HG02642 (cell line): Measurements from ENCODE around the gene MRPL58.
"Not testable (repeated sequence)": the region's sequence is repeated elsewhere in the genome, so short reads cannot be mapped to it uniquely, and the experiment has no call there.

Experiments used
- ATAC-seq: cut with Tn5 transposase; IDR thresholded peaks from one replicate; pipeline ENCODE4 v1.9.1; 2021; ENCODE audit warnings: mild to moderate bottlenecking; ENCODE audit not compliant: unreplicated experiment, poor library complexity

The MRPL58 gene

DNA sequence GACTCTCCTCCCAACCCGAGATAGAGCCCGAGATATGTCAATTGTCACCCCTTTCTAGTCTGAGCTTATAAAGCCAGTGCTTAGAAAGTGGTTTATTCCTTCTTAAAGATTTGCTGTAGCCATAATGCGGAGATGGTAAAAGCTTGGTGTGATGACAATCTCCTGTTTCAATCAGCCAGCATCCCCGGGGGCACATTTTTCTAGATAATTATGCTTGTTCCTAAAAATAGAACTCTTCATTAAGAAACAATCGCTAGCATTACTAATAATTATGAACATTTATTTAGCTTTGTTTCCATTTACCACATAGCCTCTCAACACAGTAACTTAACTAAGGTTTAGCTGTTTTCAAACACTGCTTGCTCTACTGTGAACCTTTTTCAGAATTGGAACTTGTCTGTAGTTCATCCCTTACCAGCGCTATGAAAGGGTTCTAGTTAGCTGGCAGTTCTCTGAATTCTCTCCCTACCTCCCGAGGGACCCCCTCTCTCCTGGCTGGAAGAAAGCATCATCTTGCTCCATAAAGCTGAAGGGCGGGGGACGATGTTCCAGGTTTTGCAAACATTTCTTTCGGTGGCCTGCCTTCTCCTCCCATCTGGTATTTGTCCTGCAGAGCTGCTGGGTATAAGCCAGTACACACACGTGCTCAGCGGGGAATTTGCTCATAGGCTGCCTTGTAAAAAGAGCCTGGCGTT is 922 bp upstream of the MRPL58 start:
- ATAC-seq, result no peak

DNA sequence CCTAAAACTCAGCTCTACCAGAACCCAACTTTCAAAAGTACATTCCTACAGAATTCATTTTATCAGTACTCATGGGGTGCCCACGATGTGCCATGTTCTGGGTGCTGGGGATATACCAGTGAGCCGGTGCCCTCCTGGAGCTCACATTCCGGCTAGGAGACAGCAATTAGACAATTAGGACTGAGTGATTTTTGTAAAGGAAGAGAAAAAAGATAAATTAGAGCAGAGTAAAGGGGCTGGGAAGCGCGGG is 449 bp upstream of the MRPL58 start:
- ATAC-seq, result no peak

DNA sequence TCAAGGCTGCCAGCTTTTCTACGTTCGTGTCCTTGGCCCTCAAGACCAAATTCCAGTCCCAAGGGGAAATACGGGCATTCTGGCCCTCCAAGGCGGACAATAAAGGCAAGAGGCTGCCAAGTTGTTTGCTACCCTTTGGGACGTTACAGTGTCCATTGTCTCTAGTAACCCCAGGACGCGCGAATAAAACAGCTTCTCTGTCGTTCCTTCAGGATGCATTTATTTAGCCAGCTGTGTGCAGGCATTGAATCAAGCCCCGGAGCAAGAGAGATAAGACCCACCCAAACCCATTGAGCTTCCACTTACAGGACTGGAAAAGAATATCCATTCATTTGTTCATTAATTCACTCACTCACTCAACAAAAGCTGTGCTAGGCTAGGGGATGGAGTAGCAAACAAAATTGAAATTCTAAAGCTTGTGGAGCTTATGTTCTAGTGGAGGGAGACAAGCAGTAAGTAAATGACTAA is 656 bp downstream of the MRPL58 start:
- no peak for ATAC-seq

DNA sequence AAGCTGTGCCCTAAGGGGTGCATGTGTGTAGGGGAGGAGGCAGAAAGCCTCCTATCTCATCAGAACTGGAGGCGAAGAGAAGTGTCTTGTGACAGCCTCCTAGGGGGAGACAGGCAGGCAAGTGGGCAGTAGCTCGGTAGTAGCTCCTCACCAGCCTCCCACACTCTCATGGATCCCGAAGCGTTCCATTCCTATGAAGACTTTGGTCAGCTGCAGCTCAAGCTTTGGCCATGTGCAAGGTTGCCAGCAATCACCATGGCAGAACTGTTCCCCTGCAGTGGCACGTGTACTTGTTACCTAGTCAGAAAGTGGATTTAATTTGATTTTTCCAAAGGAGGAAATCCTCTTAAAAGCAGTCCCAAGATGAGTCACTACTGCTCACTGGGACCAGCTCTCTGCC is 6.7 kb downstream of the MRPL58 start:
- no peak for ATAC-seq

DNA sequence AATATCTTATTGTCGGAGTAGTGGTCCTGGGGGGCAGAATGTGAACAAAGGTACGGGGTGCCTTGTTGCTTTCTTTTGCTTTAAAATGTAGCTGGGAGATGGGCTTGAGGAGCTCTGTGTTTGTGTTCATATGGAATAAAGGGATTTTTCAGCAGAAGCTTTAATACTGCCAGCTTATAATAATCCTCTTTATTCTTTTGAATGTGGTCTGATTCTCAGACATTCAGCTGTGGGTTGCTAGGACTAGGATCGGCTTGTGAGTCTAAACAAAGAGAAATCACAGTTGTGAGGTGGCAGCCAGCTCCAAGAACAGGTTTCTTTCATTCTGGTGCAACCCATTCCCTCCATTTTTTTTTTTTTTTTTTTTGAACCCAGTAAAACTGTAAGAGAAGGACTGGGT is 7.2 kb downstream of the MRPL58 start:
- no peak for ATAC-seq

DNA sequence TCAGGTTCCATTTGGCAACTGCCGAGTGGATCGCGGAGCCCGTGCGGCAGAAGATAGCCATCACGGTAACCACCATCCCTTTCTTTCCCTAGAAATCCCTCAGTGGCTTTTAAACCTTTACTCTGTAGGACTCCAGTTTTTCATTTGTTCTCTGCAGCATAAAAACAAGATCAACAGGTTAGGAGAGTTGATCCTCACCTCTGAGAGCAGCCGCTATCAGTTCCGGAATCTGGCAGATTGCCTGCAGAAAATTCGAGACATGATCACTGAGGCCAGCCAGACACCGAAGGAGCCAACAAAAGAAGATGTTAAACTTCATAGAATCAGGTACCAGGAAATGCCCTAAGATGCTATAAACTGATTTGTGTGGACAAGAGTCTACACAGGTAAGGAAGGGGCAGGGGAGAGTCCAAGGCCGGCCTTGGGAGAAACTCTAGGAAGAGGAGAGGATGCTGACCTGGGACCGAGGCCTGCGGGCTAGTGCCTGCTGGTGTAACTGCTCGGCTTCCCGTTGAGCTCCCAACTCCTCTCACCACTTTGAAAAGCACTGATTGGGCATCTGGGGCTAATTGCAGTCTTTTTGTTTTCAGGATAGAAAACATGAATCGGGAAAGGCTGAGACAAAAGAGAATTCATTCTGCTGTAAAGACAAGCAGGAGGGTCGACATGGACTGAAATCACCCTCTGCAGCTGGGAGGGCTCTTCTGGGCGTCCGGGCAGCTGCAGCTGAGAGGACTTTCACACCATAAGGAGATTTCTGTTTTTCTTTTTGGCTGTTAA is 8.1 kb downstream of the MRPL58 start:
- no peak for ATAC-seq

DNA sequence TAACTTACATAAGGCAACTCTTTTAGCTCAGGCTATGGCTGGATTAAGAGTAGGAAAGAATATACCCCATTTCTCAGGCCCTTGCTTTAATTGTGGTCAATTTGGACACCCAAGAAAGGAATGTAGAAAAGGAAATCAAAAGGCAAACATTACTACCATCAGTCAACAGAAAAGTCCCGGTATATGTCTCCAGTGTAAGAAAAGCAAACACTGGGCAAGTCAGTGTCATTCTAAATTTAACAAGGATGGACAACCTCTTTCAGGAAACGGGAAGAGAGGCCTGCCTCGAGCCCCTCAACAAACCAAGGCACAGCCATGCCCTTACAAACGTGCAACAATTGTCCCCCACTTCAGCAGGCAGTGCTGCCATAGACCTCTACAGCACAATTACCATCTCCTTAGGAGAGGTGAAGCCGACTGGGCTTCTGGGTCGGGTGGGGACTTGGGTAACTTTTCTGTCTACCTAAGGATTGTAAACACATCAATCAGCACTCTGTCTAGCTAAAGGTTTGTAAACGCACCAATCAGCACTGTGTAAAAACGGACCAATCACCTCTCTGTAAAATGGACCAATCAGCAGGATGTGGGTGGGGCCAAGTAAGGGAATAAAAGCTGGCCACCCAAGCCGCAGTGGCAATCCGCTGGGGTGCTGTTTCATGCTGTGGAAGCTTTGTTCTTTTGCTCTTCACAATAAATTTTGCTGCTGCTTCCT is 12.4 kb downstream of the MRPL58 start:
- no peak for ATAC-seq

DNA sequence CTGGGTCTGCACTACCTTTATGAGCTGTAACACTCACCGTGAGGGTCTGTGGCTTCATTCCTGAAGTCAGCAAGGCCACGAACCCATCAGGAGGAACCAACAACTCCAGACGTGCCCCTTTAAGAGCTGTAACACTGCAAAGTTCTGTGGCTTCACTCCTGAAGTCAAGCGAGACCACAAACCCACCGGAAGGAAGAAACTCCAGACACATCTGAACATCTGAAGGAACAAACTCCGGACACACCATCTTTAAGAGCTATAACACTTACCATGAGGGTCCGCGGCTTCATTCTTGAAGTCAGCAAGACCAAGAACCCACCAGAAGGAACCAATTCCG is 12.9 kb downstream of the MRPL58 start:
- ATAC-seq, result not testable (repeated sequence)

DNA sequence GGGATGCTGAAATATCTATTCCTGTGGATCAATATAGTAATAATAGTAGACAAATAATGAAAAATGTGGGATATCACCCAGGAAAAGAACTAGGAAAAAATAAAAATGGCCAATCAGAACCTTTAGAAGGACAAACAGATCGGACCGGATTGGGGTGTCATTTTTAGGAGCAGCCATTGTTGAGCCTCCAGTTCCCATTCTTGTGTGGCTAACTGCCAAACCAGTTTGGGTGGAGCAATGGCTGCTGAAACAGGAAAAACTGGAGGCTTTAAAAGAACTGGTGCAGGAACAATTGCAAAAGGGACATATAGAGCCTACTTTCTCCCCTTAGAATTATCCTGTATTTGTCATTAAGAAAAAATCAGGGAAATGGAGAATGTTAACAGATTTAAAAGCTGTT is 14.2 kb downstream of the MRPL58 start:
- not testable (repeated sequence) for ATAC-seq

DNA sequence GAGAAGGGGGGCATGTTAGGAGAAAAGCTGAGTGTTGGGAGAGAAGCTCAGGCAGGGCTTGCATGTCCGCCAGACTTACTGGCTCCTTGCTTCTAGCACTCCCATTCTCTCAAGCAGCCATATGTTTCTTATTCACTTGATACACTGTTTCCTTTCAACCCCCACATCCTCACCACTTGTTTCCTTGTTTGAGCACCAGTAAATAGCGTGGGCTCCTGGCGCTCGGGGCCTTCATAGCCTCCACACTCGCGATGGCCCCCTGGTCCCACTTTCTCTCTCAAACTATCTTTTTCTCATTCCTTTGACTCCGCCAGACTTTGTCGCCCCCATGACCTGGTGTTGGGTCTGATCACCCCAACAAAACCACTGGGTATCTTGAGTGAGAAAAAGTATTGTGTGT is 17.7 kb downstream of the MRPL58 start:
- ATAC-seq, result no peak

DNA sequence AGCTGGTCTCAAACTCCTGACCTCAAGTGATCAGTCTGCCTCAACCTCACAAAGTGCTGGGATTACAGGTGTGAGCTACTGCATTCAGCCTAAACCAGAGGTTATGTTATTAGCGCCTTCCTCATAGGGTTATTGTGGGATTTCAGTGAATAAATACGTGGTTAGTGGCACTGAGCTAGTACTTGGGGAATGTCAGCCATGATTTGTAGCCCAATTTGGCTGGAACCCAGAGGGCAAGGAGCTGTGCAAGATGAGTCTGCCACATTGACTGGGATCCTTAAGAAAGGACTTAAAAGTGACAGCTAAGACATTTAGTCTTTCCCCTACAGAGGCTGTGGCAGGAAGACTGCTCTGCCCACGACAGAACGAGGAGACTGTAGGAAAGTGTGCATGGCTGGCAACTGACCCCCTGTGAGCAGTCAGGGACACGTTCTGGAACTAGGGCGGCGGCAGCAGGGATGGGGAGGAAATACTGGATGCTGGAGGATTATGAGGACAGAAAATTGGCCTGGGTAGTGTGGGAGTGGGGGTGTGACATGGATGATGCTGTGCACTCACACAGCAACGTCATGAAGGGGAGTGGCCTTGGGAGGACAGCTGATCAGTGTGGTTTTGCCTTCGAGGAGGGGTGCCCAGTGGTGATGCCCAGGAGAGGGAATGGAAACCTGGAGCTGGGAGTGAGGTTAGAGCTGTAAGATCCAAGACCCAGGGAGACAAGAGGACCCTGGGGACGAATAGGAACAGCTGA is 19.7 kb downstream of the MRPL58 start:
- no peak for ATAC-seq

DNA sequence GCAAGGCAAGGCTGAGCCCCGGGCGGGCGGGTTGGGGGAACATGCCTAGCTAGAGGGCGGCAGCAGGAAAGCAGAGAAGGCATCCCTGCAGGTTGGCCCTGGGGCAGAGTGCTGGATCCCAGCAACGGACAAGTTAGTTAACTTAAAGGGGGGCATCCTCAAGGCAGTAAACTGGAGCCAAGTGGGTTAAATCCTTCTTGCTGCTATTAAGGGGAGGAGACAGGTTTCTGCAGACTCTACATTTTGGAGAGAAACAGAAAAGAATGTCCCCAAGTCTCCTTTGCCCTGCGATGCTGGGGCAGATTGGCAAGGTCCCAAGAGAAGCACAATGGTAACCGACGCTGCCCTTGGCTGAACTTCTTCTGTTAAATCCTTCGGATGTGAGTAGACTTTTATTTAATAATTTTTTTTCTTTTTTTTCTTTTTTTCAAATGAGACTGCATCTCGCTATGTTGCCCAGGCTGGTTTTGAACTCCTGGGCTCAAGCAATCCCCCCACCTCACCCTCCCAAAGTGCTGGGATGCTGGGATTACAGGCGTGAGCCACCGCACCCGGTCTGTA is 20.3 kb downstream of the MRPL58 start:
- ATAC-seq, result no peak

DNA sequence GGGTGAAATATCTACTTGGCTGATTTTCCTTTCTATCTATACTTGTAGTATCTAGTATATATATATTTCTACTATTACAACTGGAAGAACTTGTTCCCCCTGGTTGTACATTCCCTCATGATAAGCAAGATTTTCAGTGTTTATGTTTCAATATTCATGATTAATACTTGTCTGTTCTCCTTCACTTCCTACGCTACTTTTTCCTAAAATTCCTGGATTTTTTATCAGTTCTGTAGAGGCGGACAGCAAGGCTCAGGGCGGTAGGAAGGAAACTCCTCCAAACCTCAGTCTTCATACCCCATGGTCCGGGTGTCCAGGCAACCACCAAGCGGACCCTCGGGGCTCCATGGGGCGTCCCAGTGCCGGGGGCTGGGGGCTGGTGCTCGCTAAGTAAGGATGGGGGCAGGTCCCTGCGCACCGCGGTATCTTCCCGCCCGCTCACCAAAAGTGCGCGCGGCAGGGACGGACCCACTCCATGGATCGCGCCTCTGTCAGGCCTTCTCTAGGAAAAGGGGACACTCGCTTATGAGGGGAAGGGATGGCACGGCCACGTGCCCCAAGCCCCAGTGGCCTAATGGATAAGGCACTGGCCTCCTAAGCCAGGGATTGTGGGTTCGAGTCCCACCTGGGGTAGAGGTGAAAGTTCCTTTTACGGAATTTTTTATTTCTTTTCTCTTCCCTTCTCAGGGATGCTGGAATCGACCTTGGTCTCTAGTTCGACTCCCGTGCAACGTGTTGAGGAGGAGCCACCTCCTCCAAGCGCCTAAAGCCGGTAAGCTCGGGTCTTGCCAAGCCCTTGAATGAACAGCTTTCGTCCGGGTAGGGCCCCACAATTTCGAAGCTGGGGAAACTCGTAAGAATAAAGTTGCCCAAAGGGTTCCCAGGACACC is 21.1 kb downstream of the MRPL58 start:
- ATAC-seq, result peak; percentile 46

DNA sequence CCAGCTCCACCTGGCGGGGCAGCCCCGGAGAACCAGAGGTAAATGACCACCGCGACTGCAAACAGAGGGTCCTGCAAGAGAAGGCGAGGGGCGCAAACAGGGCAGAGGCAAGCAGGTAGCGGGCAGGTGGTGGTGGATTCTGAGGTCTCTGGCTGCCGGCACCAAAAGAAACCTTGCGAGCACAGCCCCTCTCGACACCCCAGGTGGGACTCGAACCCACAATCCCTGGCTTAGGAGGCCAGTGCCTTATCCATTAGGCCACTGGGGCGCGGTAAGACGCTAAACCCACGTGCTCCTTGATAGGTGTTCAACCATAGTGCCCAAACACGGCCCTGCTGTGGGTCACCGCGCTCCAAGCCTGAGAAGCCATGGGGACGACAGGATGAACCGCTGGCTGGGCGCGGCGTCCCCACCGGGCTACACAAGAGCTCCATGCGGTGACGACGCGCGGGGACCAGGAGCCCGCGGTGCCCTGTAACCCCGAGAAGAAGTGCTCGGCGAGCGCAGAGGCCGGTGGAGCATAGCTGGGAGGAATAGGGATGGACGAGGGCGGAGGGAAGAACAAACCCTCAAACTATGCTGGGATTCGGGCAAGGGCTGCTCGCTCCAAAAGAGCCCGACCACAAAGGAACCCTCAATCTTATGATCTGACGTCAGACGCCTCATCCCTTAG is 21.9 kb downstream of the MRPL58 start:
- ATAC-seq, result peak; percentile 64

DNA sequence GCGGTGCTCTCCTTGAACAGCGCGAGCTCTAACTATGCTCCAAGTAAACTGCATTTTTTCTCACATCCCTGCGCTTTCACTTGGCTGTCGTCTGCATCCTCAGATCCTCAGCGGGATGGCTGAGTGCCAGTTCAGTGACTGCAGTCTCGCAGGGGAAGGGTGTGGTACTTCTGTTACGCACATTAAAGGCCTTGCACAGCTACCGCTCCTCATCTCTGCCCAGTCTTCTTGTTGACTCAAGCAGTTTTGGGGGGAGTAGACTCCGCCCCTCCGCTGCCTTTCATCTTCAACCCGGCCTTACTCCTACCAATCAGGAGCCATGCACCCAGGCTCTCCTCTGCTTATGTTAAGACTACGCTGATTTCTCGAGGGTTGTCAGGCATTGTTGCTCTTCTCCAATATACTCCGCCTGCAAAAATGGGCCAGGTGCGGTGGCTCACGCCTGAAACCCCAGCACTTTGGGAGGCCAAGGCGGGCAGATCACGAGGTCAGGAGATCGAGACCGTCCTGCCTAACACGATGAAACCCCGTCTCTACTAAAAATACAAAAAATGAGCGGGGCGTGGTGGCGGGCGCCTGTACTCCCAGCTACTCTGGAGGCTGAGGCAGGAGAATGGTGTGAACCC is 24.3 kb downstream of the MRPL58 start:
- no peak for ATAC-seq

DNA sequence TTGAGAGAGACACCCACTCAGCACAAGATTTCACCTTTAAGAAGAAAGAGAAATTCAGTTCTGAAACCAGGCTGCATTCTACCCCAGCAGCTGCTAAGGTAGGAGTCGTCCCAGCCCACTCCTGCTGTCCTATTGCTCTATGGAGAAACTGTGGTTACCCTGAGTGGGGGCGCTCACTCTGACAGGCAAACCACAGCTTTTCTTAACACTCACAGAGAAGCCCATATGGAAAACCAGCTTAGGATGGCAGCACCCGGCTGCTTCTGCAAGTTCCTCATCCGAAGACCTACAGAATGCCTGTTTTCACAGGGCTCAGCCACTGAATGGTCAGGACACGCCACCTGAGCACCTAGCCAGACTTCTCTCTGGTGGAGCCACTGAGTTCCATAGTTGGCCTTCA is 26.8 kb downstream of the MRPL58 start:
- ATAC-seq, result no peak

DNA sequence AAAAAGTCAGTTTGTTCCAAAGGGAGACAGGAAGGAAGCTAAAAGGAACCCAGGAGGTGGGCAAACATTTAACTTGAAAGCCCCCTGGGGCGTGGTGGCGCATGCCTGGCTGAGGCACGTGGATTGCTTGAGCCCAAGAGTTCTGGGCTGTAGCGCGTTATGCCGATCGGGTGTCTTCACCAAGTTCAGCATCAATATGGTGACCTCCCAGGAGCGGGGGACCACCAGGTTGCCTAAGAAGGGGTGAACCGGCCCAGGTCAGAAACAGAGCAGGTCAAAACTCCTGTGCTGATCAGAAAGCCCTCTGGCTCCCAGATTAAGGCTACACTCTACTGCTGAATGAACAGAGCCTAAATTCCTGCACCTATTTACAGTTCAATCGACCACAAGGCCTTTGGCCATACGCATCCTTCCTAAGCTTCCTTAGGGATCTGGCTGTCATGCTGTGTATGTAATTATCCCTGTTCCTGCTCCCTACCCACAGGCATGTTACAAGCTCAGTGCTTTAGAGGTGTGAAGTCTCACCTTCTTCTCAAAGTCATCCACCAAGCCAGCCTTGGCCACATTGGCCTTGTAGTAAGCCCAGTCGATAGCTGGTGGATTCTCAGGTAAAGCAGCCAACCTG is 29.3 kb downstream of the MRPL58 start:
- ATAC-seq, result no peak

DNA sequence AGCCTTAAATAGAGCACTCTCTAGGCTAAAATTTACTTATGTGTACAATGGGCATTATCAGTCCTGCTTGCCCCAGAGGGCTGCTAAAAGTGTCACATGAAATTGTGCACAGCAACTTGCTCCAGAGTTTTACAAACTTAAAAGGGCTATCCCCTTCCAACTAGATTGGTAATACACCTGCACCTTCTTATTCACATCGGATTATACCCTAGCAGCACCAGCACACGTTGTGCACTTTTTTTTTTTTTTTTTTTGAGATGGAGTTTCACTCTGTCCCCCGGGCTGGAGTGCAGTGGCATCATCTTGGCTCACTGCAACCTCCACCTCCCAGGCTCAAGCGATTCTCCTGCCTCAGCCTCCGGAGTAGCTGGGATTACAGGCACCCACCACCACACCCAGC is 31.3 kb downstream of the MRPL58 start:
- ATAC-seq, result not testable (repeated sequence)
